Hematopoietic multipotent progenitor cell treated with erythropoietin and hydrocortisone succinate and interleukin-3 and kit ligand, for 8 days (in vitro differentiated cells): ENCODE results near the gene RRP1.
"Not testable (repeated sequence)": the region's sequence is repeated elsewhere in the genome, so short reads cannot be mapped to it uniquely, and the experiment has no call there.

Experiments
- DNase-seq: peaks from one replicate; pipeline ENCODE4 v3.0.0-alpha.2; 2015

RRP1 gene

DNA sequence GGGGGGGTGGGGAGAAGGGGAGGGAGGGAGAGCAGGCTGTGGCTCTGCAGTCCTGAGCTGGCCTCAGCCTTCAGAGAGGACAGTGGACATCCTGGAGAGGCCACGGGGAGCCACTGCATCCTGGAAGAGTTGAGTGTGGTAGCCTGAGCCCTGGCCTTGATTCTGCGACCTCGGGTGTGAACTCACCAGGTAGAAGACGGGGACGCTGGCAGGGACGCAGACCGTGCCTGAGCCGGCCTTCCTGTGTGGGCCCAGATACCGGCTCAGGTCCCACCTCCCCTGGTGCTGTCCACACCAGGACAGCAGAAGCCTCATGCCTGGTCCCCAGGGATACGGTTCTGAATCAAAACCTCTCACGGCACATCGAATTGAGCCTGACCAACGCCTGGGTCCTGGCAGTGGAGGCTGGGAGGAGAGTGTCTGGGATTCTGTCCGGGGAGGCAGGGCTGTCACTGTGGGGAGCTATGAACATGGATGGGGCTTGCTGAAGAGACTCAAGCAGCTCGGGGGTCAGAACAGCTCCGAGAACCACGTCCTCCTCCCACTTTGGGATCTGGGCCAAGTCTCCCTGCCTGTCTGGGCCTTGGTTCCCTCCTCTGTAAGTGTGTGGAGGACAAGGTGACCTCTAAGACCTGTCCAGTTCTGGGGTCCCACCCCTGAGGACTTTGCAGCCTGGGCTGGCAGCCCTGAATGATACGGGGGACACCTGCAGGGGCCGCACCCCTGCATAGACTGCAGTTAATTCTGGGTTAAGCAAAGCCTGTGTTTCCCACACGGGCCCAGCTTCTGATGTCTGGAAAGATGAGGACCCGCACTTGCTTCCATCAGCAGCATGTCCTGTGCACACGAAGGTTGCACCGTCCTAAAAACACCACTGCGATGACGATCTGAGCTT is 30.4 kb downstream of the RRP1 start:
- DNase-seq = no peak

- no peak for DNase-seq
Measured at GRCh38 chr21:43820466-43820865, 31.1 kb downstream of the RRP1 start.

DNA sequence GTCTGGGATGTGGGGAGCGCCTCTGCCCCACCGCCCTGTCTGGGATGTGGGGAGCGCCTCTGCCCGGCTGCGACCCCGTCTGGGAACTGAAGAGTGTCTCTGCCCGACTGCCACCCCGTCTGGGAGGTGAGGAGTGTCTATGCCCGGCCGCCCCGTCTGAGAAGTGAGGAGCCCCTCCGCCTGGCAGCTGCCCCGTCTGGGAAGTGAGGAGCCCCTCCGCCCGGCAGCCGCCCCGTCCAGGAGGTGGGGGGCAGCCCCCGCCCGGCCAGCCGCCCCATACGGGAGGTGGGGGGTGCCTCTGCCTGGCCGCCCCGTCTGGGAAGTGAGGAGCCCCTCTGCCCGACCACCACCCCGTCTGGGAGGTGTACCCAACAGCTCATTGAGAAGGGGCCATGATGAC is 32.8 kb downstream of the RRP1 start:
- not testable (repeated sequence) for DNase-seq

DNA sequence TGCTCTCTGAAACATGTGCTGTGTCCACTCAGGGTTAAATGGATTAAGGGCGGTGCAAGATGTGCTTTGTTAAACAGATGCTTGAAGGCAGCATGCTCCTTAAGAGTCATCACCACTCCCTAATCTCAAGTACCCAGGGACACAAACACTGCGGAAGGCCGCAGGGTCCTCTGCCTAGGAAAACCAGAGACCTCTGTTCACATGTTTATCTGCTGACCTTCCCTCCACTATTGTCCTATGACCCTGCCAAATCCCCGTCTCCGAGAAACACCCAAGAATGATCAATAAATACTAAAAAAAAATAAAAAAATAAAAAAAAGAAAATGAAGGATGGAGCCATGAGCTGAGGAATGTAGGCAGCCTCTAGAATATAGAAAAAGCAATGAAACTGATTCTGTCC is 33.4 kb downstream of the RRP1 start:
- not testable (repeated sequence) for DNase-seq

DNA sequence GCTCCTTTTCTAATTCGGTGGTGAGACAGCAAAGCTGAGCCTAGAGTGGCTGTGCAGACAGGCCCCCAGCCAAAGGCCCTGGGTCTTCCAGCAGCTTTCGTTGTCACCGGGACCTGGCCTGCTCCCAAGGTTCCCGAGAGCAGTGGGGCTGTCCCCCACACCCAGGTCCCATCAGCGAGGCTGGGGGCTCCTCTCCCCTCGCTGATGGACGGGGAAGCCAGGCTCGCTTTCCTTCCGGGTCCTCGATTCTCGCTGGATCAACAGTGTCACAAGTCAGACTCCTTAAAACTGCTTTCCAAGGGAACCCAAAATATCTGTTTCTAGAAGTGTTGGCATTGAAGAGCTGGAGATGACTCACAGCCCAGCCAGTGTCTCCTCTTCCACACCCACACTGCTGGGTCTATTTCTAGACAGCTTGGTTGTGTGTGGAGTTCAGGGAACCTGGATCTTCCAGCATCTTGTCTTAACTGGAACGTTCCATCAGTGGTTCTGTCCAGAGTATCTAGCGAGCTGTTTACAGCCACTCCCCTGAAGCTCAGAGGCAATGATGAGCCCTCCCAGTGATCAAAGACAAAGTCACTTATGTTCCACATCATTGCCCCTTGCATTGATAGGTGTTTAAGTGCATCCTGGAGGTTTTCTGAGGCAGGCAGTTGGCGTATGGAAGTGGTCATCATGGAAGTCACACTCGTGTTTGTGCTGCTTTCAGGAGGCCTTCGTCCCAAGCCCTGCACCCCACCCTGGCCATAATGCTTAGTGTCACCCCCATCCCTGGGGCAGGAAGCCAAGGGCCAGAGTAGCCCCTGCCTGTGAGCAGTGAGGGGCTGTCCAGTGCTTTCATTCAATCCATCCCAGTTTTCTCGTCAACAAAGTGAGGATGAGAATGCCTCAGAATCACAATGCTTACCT is 35.2 kb downstream of the RRP1 start:
- DNase-seq = no peak

DNA sequence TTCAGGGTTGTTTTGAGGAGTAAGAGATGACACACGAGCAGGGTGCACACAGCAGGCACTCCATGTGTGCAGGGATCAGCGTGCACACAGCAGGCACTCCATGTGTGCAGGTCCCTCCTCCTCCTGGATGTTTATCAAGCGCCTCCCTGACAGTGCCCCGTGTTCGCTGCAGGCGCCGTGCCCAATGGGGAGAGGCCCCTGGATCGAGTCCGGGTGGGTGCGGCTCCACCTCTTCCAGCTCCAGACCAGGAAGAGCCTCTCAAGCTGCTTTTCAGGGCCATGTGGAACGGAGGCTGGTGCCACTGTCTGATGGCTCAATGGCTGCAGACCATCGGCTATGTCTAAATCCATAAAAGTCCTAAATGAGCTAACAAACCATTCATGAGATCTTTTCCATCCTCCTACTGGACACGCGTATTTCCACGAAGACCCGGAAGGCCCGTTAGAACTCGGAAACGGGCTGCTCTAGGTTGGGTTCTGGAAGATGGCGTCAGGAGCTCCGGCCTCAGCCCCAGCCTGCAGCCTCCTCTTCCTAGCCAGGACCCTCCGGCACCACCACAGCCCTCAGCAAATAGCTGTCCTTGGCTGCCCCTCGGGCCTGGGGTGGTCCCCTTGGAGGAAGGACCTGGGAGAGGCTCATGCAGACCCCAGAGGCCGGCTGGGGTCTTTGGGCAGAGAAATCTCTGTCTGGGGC is 36.0 kb downstream of the RRP1 start:
- DNase-seq = no peak

GRCh38 chr21:43825936-43826622 is 36.7 kb downstream of the RRP1 start:
- DNase-seq = no peak

DNA sequence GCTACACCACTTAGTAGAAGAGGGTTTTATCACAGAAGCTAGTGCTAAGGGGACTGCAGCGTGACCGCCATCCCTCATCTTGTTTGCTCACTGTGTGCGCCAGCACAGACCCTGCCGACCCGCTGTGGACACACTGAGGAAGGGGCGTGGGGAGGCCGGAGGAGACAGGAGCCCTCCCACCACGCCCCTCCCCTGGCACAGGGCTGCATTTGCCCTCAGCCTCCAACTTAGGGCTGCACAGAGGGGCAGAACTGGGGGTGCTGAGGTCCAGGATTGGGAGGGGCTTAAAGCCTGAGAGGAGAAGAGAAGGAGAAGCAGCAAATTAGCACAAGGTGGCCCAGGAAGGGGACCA is 37.2 kb downstream of the RRP1 start:
- DNase-seq = no peak

DNA sequence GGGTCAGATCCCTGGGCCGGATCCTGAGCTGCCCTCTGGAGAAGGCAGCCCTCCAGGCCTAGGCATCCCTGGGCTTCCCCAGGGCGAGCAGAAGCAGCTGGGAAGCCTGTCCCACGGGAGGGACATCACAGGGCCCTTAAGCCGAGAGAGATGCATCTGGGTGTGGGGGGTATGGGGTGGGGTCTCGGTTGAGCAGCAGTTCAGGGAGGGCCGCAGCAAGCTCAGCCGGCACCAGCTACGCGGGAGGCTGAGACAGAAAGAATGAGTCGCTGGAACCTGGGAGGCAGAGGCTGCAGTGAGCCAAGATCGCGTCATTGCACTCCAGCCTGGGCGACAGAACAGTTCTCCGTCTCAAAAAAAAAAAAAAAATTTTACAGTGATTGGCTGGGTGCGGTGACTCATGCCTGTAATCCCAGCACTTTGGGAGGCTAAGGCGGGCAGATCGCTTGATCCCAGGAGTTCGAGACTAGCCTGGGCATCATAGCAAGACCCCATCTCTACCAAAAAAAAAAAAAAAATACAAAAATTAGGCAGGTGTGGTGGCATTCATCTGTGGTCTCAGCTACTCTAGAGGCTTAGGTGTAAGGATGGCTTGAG is 37.7 kb downstream of the RRP1 start:
- no peak for DNase-seq

- DNase-seq = no peak
Measured at GRCh38 chr21:43829161-43829560, 39.8 kb downstream of the RRP1 start.

GRCh38 chr21:43829575-43830119 is 40.3 kb downstream of the RRP1 start:
- no peak for DNase-seq

- no peak for DNase-seq
Measured at GRCh38 chr21:43832158-43832550, 42.8 kb downstream of the RRP1 start.

GRCh38 chr21:43832648-43833047 is 43.3 kb downstream of the RRP1 start:
- DNase-seq = no peak

DNA sequence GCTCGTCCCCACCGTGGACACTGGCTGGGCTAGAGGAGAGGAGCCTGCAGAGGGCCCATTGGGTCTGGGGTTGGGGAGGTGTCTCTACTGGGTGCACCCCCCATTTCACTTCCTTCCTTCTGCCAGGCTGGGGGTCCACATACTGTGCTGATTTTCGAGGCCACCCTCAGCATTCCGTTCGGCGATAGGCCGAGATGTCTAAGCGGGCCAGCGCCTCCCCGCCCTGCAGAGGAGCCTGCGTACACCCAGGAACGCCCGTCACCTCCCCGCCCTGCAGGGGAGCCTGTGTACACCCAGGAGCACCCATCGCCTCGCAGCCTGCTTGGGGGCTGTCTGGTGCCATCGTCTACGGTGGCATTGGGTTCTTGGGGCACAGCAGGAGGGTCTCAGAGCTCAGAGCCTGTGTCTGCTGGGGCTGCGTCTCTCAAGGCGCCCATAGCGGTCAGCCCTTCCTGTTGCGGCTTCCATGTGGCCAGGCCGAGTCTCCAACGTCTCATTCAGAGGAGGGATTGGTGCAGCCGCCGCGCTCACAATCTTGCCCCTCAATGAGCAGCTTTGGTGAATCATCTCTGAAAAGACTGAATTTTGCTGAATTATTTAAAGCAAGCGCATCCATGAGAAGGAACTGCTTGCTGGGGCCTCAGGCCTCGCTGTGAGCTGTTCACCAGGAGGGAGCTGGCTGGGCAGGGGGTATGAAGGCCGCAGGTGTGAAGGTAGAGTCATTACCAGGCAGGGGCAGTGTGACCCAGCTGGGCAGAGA is 44.9 kb downstream of the RRP1 start:
- DNase-seq = no peak

GRCh38 chr21:43835050-43835449 is 45.7 kb downstream of the RRP1 start:
- no peak for DNase-seq

DNA sequence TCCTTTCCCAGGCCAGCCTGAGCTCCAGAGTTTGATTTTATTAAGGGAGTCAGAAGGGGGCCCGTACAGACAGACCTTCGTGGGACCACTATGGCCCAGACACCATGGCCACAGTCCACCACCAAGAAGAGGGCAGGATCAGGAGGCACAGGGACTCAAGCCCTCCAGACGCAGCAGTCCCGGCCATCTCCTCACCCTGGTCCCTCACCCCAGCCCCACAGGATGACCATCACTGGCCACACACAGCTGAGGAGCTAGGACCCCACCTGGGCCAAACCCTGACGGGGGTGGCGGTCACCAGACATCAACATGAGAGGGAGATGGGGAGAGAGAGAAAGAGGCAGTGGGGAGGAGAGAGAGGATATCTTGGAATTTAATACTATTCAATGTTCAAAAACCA is 46.5 kb downstream of the RRP1 start:
- no peak for DNase-seq

DNA sequence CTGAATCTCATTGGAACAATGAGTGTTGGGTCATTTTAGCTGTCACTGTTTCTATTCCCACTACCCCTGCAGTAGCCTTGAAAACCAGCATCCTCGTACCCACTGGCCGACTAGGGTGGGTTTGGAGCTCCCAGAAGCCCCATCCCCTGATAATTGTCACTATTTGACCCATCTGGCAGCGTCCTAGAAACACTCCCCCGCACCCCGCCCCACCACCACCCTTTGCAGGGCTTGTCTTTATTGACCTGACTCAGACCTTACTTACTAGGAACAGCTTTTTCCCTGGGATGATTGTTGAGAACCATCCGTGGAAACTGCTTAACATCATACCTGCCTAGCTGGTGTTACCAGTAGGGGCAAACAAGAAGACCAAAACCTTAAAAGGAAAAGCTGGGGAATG is 47.2 kb downstream of the RRP1 start:
- no peak for DNase-seq

GRCh38 chr21:43840259-43840658 is 50.9 kb downstream of the RRP1 start:
- DNase-seq = no peak

- DNase-seq = no peak
Measured at GRCh38 chr21:43842742-43843141, 53.4 kb downstream of the RRP1 start.

GRCh38 chr21:43844906-43845305 is 55.5 kb downstream of the RRP1 start:
- DNase-seq = not testable (repeated sequence)

DNA sequence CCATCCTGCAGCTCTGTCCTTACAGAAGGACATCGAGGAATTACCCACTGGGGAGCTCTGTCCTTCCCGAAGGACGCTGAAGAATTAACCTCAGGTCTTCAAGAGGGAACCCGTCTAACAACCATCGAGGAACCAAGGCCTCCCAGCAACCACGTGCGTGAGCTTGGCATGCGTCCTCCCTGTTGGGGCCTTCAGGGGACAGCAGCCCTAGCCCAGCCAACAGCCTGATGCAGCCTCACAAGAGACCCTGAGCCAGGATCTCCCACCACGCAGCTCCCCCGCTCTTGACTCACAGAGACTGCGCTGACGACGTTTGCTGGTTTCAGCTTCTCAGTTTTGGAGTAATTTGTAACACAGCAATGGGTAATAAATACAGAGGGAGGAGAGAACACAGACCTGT is 56.0 kb downstream of the RRP1 start:
- no peak for DNase-seq
